Epidermal melanocyte (primary cell): ENCODE results near the gene APOB.

Experiments
- DNase-seq: peaks from one replicate; pipeline ENCODE4 v3.0.0; 2011; ENCODE audit warnings: low spot score; ENCODE audit not compliant: insufficient read length

The APOB gene

GRCh38 chr2:20985062-20985461 lies 58.8 kb downstream of the APOB start:
- DNase-seq, result no peak

GRCh38 chr2:20984408-20984807 lies 59.5 kb downstream of the APOB start:
- DNase-seq, result no peak

GRCh38 chr2:20983844-20984243 lies 60.0 kb downstream of the APOB start:
- no peak for DNase-seq

- DNase-seq, result no peak
These were observed 61.0 kb downstream of the APOB start for GRCh38 chr2:20982861-20983260.

GRCh38 chr2:20977520-20978180 lies 66.2 kb downstream of the APOB start:
- DNase-seq, result no peak

GRCh38 chr2:20976527-20976926 lies 67.3 kb downstream of the APOB start:
- no peak for DNase-seq

GRCh38 chr2:20972792-20973565 lies 70.9 kb downstream of the APOB start:
- DNase-seq, result no peak

GRCh38 chr2:20972110-20972509 lies 71.8 kb downstream of the APOB start:
- DNase-seq, result no peak

GRCh38 chr2:20970068-20970467 lies 73.8 kb downstream of the APOB start:
- peak; percentile 5 for DNase-seq

GRCh38 chr2:20966061-20966595 lies 77.7 kb downstream of the APOB start:
- peak; percentile 10 for DNase-seq

GRCh38 chr2:20965221-20965620 lies 78.7 kb downstream of the APOB start:
- DNase-seq, result no peak

GRCh38 chr2:20963867-20964266 lies 80.0 kb downstream of the APOB start:
- no peak for DNase-seq

GRCh38 chr2:20962939-20963557 lies 80.8 kb downstream of the APOB start:
- peak; percentile 55 for DNase-seq

- DNase-seq, result peak; percentile 7
These were observed 82.0 kb downstream of the APOB start for GRCh38 chr2:20961858-20962257.

GRCh38 chr2:20960003-20960402 lies 83.9 kb downstream of the APOB start:
- DNase-seq, result peak; percentile 8

- DNase-seq, result no peak
These were observed 84.6 kb downstream of the APOB start for GRCh38 chr2:20959252-20959651.

GRCh38 chr2:20957788-20958525 lies 85.9 kb downstream of the APOB start:
- no peak for DNase-seq

GRCh38 chr2:20955277-20956026 lies 88.4 kb downstream of the APOB start:
- no peak for DNase-seq

GRCh38 chr2:20953146-20953824 lies 90.6 kb downstream of the APOB start:
- DNase-seq, result no peak
